BJ (cell line): ENCODE measurements around the gene FUT8. TPM values are rescaled to one million over a fixed set of nuclear protein-coding genes. Genes with fewer than 3 reads are reported as not detected.

Source experiments
- CTCF ChIA-PET: fragments of 350-600 bp; formaldehyde crosslinking; extraction: SDS; loops from one replicate; lab custom pipeline; 2021; ENCODE audit warnings: antibody characterized with exemption, inconsistent platforms; lab: Yijun Ruan, JAX
- POLR2A ChIA-PET: fragments of 300-600 bp; sonication (Branson Sonifier 250); formaldehyde crosslinking; extraction: SDS; loops from one replicate; lab custom pipeline; 2021; ENCODE audit warnings: antibody characterized with exemption; lab: Charles Lee
- DNase-seq: peaks from one replicate; pipeline ENCODE4 v3.0.0-alpha.2; 2011; ENCODE audit warnings: low read depth
- H3K27me3 ChIP-seq: 2 replicates; pipeline ENCODE4 v1.6.0; 2011; ENCODE audit warnings: low read length; ENCODE audit not compliant: control insufficient read depth, insufficient read depth
- H3K36me3 ChIP-seq: 2 replicates; pipeline ENCODE4 v1.5.1; 2011; ENCODE audit warnings: low read length; ENCODE audit not compliant: control insufficient read depth, insufficient read depth
- H3K4me3 ChIP-seq: 2 replicates; pipeline ENCODE4 v1.5.1; 2011; ENCODE audit warnings: low read depth, mild to moderate bottlenecking, control low read depth, low read length
- CTCF ChIP-seq: IDR thresholded peaks from 2 replicates; pipeline ENCODE4 v1.5.1; 2011; ENCODE audit warnings: low read depth, mild to moderate bottlenecking, control low read depth, inconsistent platforms, low read length, moderate library complexity; ENCODE audit not compliant: insufficient read depth
- polyA plus RNA-seq: library from polyadenylated mRNA; depleted of rRNA; stranded (reverse); fragments of >200 nt; gene quantifications from 2 replicates; pipeline ENCODE4 v1.2.3, GENCODE V29; 2011

The FUT8 gene
- polyA plus RNA-seq, 1 experiment: 14.7 TPM

GRCh38 chr14:65440230-65440629 is 27.7 kb downstream of the FUT8 start:
- CTCF ChIA-PET: interaction anchor here (0.9 kb wide), 1 partner anchor 35 kb away, joined by 4 read pairs; no protein-coding TSS in a partner anchor
- Histone ChIP-seq H3K4me3 (no peak overlapping the region), H3K36me3 (no peaks in the 10 kb centered on the region), H3K27me3 (no peaks in the 10 kb centered on the region)
- POLR2A ChIA-PET: no interaction called here
- no peak for TF ChIP-seq CTCF
- DNase-seq: no peak

GRCh38 chr14:65444230-65444629 is 31.7 kb downstream of the FUT8 start:
- ChIA-PET CTCF (no interaction called here), POLR2A (no interaction called here)
- H3K36me3 ChIP-seq: no peaks in the 10 kb centered on the region
- TF ChIP-seq CTCF: no peak
- H3K27me3 ChIP-seq: no peaks in the 10 kb centered on the region
- no peak overlapping the region for H3K4me3 ChIP-seq
- DNase-seq: no peak

- Histone ChIP-seq H3K4me3 (no peak overlapping the region), H3K36me3 (no peaks in the 10 kb centered on the region), H3K27me3 (no peaks in the 10 kb centered on the region)
- POLR2A ChIA-PET: no interaction called here
- DNase-seq: no peak
- CTCF ChIA-PET: interaction anchor here (0.6 kb wide), 1 partner anchor 16 kb away, joined by 5 read pairs; no protein-coding TSS in a partner anchor
- no peak for TF ChIP-seq CTCF
Measured at GRCh38 chr14:65446159-65446558, 33.6 kb downstream of the FUT8 start.

GRCh38 chr14:65449647-65450046 is 37.1 kb downstream of the FUT8 start:
- Histone ChIP-seq H3K27me3 (no peaks in the 10 kb centered on the region), H3K4me3 (no peak overlapping the region), H3K36me3 (no peaks in the 10 kb centered on the region)
- ChIA-PET POLR2A (no interaction called here), CTCF (no interaction called here)
- TF ChIP-seq CTCF: no peak
- DNase-seq: no peak

- no peak for DNase-seq
- no peak for TF ChIP-seq CTCF
- ChIA-PET CTCF (interaction anchor here (0.7 kb wide), 1 partner anchor 248 kb away, joined by 4 read pairs; no protein-coding TSS in a partner anchor), POLR2A (no interaction called here)
- Histone ChIP-seq H3K36me3 (no peaks in the 10 kb centered on the region), H3K27me3 (no peaks in the 10 kb centered on the region), H3K4me3 (no peak overlapping the region)
Measured at GRCh38 chr14:65453807-65454480, 41.4 kb downstream of the FUT8 start.
